Ovary (tissue), 3 donors: ENCODE results near the gene TRA2B.

Experiments used
- CTCF ChIP-seq, 3 donors: fragments of 450-650 bp in 2 of 3; fragments of 200-600 bp in 1 of 3; IDR thresholded peaks; one replicate each; pipeline versions ENCODE4 v1.5.1 to v1.8.0; 2016 to 2022; ENCODE audit warnings: antibody characterized with exemption in 3 of 3, mild to moderate bottlenecking in 1 of 3
- EP300 ChIP-seq: sonication (generic); formaldehyde crosslinking; IDR thresholded peaks from one replicate; pipeline ENCODE4 v1.6.1; 2017; ENCODE audit warnings: antibody characterized with exemption
- POLR2A ChIP-seq: fragments of 450-650 bp; IDR thresholded peaks from one replicate; pipeline ENCODE4 v1.6.1; 2017; ENCODE audit warnings: antibody characterized with exemption, mild to moderate bottlenecking, moderate library complexity
- donor health status: DM: no; HTN: no; CAD: no.

GRCh38 chr3:185940951-185941350, 3.1 kb upstream of the TRA2B start:
- TF ChIP-seq CTCF (IDR thresholded peaks at IDR 0.05) (no peak), POLR2A (no peak), EP300 (no peak)
